ENCODE results near the gene ERI3. TPM values are rescaled to one million over a fixed set of nuclear protein-coding genes. Genes with fewer than 3 reads are reported as not detected.

ERI3 gene
- total RNA-seq, 1 experiment from 2014 or later: 74.2 TPM

GRCh38 chr1:44244986-44245385, 110.1 kb downstream of the ERI3 start (continued):
- no peak for TF ChIP-seq JUND (IDR thresholded peaks at IDR 0.05)
- TF ChIP-seq SRF (IDR thresholded peaks at IDR 0.05; ENCODE audit: low read depth): no peak
- TF ChIP-seq CBX3 (IDR thresholded peaks at IDR 0.05; ENCODE audit: low read depth): no peak
- no peak for TF ChIP-seq ELF1 (IDR thresholded peaks at IDR 0.05; ENCODE audit: borderline replicate concordance, low read depth)
- no peak for TF ChIP-seq POLR2AphosphoS5 (IDR thresholded peaks at IDR 0.05; ENCODE audit: low read depth, low read length)
- no peak for TF ChIP-seq REST (IDR thresholded peaks at IDR 0.05; ENCODE audit: low read depth)
- no peak for TF ChIP-seq SP1 (IDR thresholded peaks at IDR 0.05; ENCODE audit: low read depth)
- no peak for TF ChIP-seq CEBPB (IDR thresholded peaks at IDR 0.05; ENCODE audit: low read depth)

GRCh38 chr1:44243782-44244495, 111.1 kb downstream of the ERI3 start:
- POLR2A ChIA-PET: no interaction called here
- Histone ChIP-seq H3K79me2 (ENCODE audit: insufficient read depth, low read length) (no peaks in the 10 kb centered on the region), H3K4me3 (replicated peaks in 1 of 2; ENCODE audit: low read depth in 1 of 2, low read length in 2 of 2) (no peak overlapping the region), H3K4me2 (ENCODE audit: low read length) (no peak overlapping the region), H3K36me3 (ENCODE audit: control insufficient read depth in 1 of 2, insufficient read depth in 2 of 2, low read length in 2 of 2) (no peaks in the 10 kb centered on the region; a peak in 1 of 4 replicates), H3K9ac (ENCODE audit: low read length) (no peak overlapping the region), H4K20me1 (ENCODE audit: insufficient read depth) (no peaks in the 10 kb centered on the region), H3K27me3 (ENCODE audit: insufficient read depth, low read length) (no peaks in the 10 kb centered on the region), H2AFZ (ENCODE audit: low read depth, low read length, poor library complexity, severe bottlenecking) (no peak overlapping the region), H3K9me2 (ENCODE audit: insufficient read depth) (no peaks in the 10 kb centered on the region), H3K27ac (ENCODE audit: low read depth, low read length) (no peak overlapping the region), H3K4me1 (ENCODE audit: control insufficient read depth in 1 of 2, insufficient read depth in 2 of 2, low read length in 2 of 2) (peaks cover 11 to 13% of the 10 kb centered on the region in 2 experiments), H3K9me3 (ENCODE audit: control insufficient read depth in 1 of 2, insufficient read depth in 1 of 2, low read depth in 1 of 2, low read length in 2 of 2) (no peaks in the 10 kb centered on the region)
- no TSS peak for BruUV-seq (replicated peaks)
- intact Hi-C loops (cut with micrococcal nuclease): no loop called here
- CTCF ChIA-PET: no interaction called here
- no peak for TF ChIP-seq CBX3 (IDR thresholded peaks at IDR 0.05; ENCODE audit: low read depth)
- TF ChIP-seq CTCF (IDR thresholded peaks at IDR 0.05 in 2 of 3, conservative IDR thresholded peaks at IDR 0.05 in 1 of 3; ENCODE audit: borderline replicate concordance in 1 of 3, insufficient read depth in 1 of 3, low read depth in 2 of 3, low read length in 2 of 3): no peak
- TF ChIP-seq EZH2 (IDR thresholded peaks at IDR 0.05): no peak
- TF ChIP-seq ATF3 (IDR thresholded peaks at IDR 0.05): no peak
- TF ChIP-seq ELF1 (IDR thresholded peaks at IDR 0.05; ENCODE audit: borderline replicate concordance, low read depth): no peak
- TF ChIP-seq FOSL1 (IDR thresholded peaks at IDR 0.05; ENCODE audit: low read depth): no peak
- no peak for TF ChIP-seq REST (IDR thresholded peaks at IDR 0.05; ENCODE audit: low read depth)
- no peak for TF ChIP-seq SIN3A (IDR thresholded peaks at IDR 0.05; ENCODE audit: low read depth)
- no peak for TF ChIP-seq TCF7L2 (IDR thresholded peaks at IDR 0.05; ENCODE audit: borderline replicate concordance, extremely low read depth, insufficient read depth, insufficient read length)
- RAD21 ChIA-PET (ENCODE audit: low non-redundant PET in 1 of 2, low total read pairs in 2 of 2, uncharacterized antibody in 2 of 2, unreplicated experiment in 2 of 2): no interaction called here
- no peak for DNase-seq (ENCODE audit: low read depth, low spot score)
- no peak for ATAC-seq

All from HCT116 (cell line).